IMR-90 (cell line): ENCODE results near the gene AQP1. TPM values are rescaled to one million over a fixed set of nuclear protein-coding genes. Genes with fewer than 3 reads are reported as not detected.

Experiments
- ATAC-seq: fragments of 200-7000 bp; cut with Tn5 transposase; 2 replicates; pipeline ENCODE4 v1.9.1; 2020; ENCODE audit warnings: low read depth, mild to moderate bottlenecking, moderate library complexity
- BruUV-seq: library from RNA; stranded (reverse); fragments of 400-500 nt; replicated peaks from 2 replicates; lab custom pipeline; 2021; lab: Mats Ljungman, UMichigan
- CTCF ChIA-PET: fragments of 300-600 bp; formaldehyde crosslinking; extraction: SDS; loops from one replicate; lab custom pipeline; 2021; ENCODE audit warnings: antibody characterized with exemption; lab: Yijun Ruan, JAX
- POLR2A ChIA-PET: fragments of 300-600 bp; sonication (Branson Sonifier 250); formaldehyde crosslinking; loops from one replicate; lab custom pipeline; 2022; ENCODE audit warnings: antibody characterized with exemption; ENCODE audit not compliant: unreplicated experiment; lab: Charles Lee
- DNase-seq: peaks from one replicate; pipeline ENCODE4 v3.0.0; 2013
- H2AFZ ChIP-seq: replicated peaks from 2 replicates; pipeline ENCODE3; 2013; ENCODE audit warnings: low read length, mild to moderate bottlenecking; ENCODE audit not compliant: poor library complexity
- H2AK5ac ChIP-seq: 2 replicates; pipeline ENCODE4 v1.6.1; 2013; ENCODE audit warnings: low read depth, low read length, inconsistent platforms
- H2AK9ac ChIP-seq: replicated peaks from 2 replicates; pipeline ENCODE3; 2013; ENCODE audit warnings: mild to moderate bottlenecking, low read depth, low read length, moderate library complexity; ENCODE audit not compliant: poor library complexity
- H2BK120ac ChIP-seq: 2 replicates; pipeline ENCODE4 v1.6.1; 2013; ENCODE audit warnings: low read depth, low read length, inconsistent platforms
- H2BK15ac ChIP-seq: 3 replicates; pipeline ENCODE4 v1.6.1; 2013; ENCODE audit warnings: low read depth, low read length, inconsistent platforms
- H2BK20ac ChIP-seq: 2 replicates; pipeline ENCODE4 v1.6.1; 2013; ENCODE audit warnings: low read depth, mild to moderate bottlenecking, inconsistent platforms, low read length, moderate library complexity
- H2BK5ac ChIP-seq: 2 replicates; pipeline ENCODE4 v1.6.1; 2013; ENCODE audit warnings: mild to moderate bottlenecking, low read depth, low read length, inconsistent platforms; ENCODE audit not compliant: poor library complexity, severe bottlenecking
- H3K14ac ChIP-seq: replicated peaks from 2 replicates; pipeline ENCODE4 v1.6.1; 2013; ENCODE audit warnings: low read depth, low read length, inconsistent platforms
- H3K18ac ChIP-seq: 2 replicates; pipeline ENCODE4 v1.6.1; 2013; ENCODE audit warnings: low read depth, low read length, control low read depth
- H3K23ac ChIP-seq: 2 replicates; pipeline ENCODE4 v1.6.1; 2013; ENCODE audit warnings: low read depth, low read length, inconsistent platforms
- H3K27ac ChIP-seq: 2 replicates; pipeline ENCODE4 v1.5.1; 2013; ENCODE audit warnings: mild to moderate bottlenecking, control low read depth, low read length; ENCODE audit not compliant: insufficient read depth
- H3K27me3 ChIP-seq: 2 replicates; pipeline ENCODE4 v1.6.1; 2013; ENCODE audit warnings: low read length; ENCODE audit not compliant: control insufficient read depth, insufficient read depth
- H3K36me3 ChIP-seq: 2 replicates; pipeline ENCODE4 v1.6.1; 2013; ENCODE audit warnings: low read length, mixed read lengths; ENCODE audit not compliant: control insufficient read depth, insufficient read depth
- H3K4ac ChIP-seq: 2 replicates; pipeline ENCODE4 v1.6.1; 2013; ENCODE audit warnings: low read depth, low read length, inconsistent platforms
- H3K4me1 ChIP-seq: 2 replicates; pipeline ENCODE4 v1.6.1; 2013; ENCODE audit warnings: low read length, mixed read lengths; ENCODE audit not compliant: control insufficient read depth, insufficient read depth
- H3K4me2 ChIP-seq: 2 replicates; pipeline ENCODE4 v1.6.1; 2013; ENCODE audit warnings: low read depth, mild to moderate bottlenecking, control low read depth, low read length, moderate library complexity
- H3K4me3 ChIP-seq: 2 replicates; pipeline ENCODE4 v1.5.1; 2013; ENCODE audit warnings: low read depth, mild to moderate bottlenecking, control low read depth, low read length, moderate library complexity; ENCODE audit not compliant: insufficient read depth
- H3K56ac ChIP-seq: 2 replicates; pipeline ENCODE4 v1.6.1; 2013; ENCODE audit warnings: low read length, inconsistent platforms; ENCODE audit not compliant: insufficient read depth; ENCODE audit errors: extremely low read depth
- H3K79me1 ChIP-seq, 2 experiments: 2 replicates each; pipeline ENCODE4 v1.6.1; 2013; ENCODE audit warnings: low read length in 2 of 2, inconsistent platforms in 1 of 2, low read depth in 1 of 2
- H3K9ac ChIP-seq: 2 replicates; pipeline ENCODE4 v1.6.1; 2013; ENCODE audit warnings: low read depth, low read length, control low read depth
- H3K9me1 ChIP-seq: 2 replicates; pipeline ENCODE4 v1.6.1; 2013; ENCODE audit warnings: low read length, inconsistent platforms; ENCODE audit not compliant: insufficient read depth
- H3K9me3 ChIP-seq: 2 replicates; pipeline ENCODE4 v1.6.1; 2013; ENCODE audit warnings: low read length; ENCODE audit not compliant: control insufficient read depth, insufficient read depth
- H4K20me1 ChIP-seq: 2 replicates; pipeline ENCODE4 v1.6.1; 2013; ENCODE audit warnings: low read length, inconsistent platforms; ENCODE audit not compliant: insufficient read depth
- H4K5ac ChIP-seq: 2 replicates; pipeline ENCODE4 v1.6.1; 2013; ENCODE audit warnings: mild to moderate bottlenecking, low read depth, low read length, control low read depth
- H4K8ac ChIP-seq, 2 experiments: 2 replicates each; pipeline ENCODE4 v1.6.1; 2013; ENCODE audit warnings: low read depth in 2 of 2, low read length in 2 of 2, control low read depth in 1 of 2, inconsistent platforms in 1 of 2
- H4K91ac ChIP-seq: 2 replicates; pipeline ENCODE4 v1.6.1; 2013; ENCODE audit warnings: low read depth, low read length, inconsistent platforms; ENCODE audit not compliant: insufficient read depth
- BHLHE40 ChIP-seq: fragments of 150-350 bp; IDR thresholded peaks from 2 replicates; pipeline ENCODE4 v1.6.1; 2016; ENCODE audit warnings: mild to moderate bottlenecking, low read depth, low read length
- FOS ChIP-seq: fragments of 150-350 bp; IDR thresholded peaks from 2 replicates; pipeline ENCODE4 v1.6.1; 2016; ENCODE audit warnings: low read depth, low read length
- RAD21 ChIP-seq: IDR thresholded peaks from 2 replicates; pipeline ENCODE4 v1.6.1; 2012; ENCODE audit warnings: low read length, improper control_type of control experiment
- RFX5 ChIP-seq: IDR thresholded peaks from 2 replicates; pipeline ENCODE4 v1.8.0; 2012; ENCODE audit warnings: low read depth, mild to moderate bottlenecking, low read length, moderate library complexity
- WGBS, 2 experiments: methylation state at CpG; one replicate each; pipeline versions ENCODE4 v1.1.5 to v1.1.7; 2013; ENCODE audit warnings: missing lambda C conversion rate in 2 of 2; ENCODE audit not compliant: insufficient read length in 1 of 2; ENCODE audit errors: extremely low coverage in 2 of 2; 5-methylcytosine and 5-hydroxymethylcytosine counted together
- dilution Hi-C: fragments of 300-500 bp; cut with HindIII; formaldehyde crosslinking; loops from one replicate; pipeline ENCODE4 v1.14.3; 2018; ENCODE audit warnings: low sequenced_read_pairs; ENCODE audit not compliant: unreplicated experiment
- in situ Hi-C: fragments of 300-500 bp; cut with MboI; formaldehyde crosslinking; loops from 3 replicates; pipeline ENCODE4 v1.14.3; 2019; ENCODE audit warnings: low sequenced_read_pairs, inconsistent platforms, mixed read lengths
- intact Hi-C: fragments of 100-400 bp; cut with micrococcal nuclease; formaldehyde crosslinking; loops from 2 replicates; pipeline ENCODE4 v1.10.0; 2022
- polyA plus RNA-seq, 3 experiments: library from polyadenylated mRNA; depleted of rRNA; stranded (reverse); fragments of >200 nt; gene quantifications; 2 replicates each; pipeline ENCODE4 v1.2.3, GENCODE V29; 2012; ENCODE audit warnings: low replicate concordance in 1 of 3
- total RNA-seq: library from RNA; depleted of rRNA; stranded (reverse); fragments of >200 nt; gene quantifications from 2 replicates; pipeline ENCODE4 v1.2.3, GENCODE V29; 2012
- TF ChIP-seq, protein P1 (sequence below): fragments of 150-350 bp; IDR thresholded peaks from 2 replicates; pipeline ENCODE4 v1.6.1; 2016; ENCODE audit warnings: low read depth, mild to moderate bottlenecking, low read length, moderate library complexity, borderline replicate concordance
- TF ChIP-seq, protein P2 (sequence below): fragments of 150-350 bp; IDR thresholded peaks from 2 replicates; pipeline ENCODE4 v1.6.1; 2017; ENCODE audit warnings: mild to moderate bottlenecking, antibody characterized with exemption, low read length, low read depth

The AQP1 gene
- total and polyA plus RNA-seq, 2 of the 4 experiments (the other 2 are of a cell fraction), result 0.18 to 0.39 TPM

DNA sequence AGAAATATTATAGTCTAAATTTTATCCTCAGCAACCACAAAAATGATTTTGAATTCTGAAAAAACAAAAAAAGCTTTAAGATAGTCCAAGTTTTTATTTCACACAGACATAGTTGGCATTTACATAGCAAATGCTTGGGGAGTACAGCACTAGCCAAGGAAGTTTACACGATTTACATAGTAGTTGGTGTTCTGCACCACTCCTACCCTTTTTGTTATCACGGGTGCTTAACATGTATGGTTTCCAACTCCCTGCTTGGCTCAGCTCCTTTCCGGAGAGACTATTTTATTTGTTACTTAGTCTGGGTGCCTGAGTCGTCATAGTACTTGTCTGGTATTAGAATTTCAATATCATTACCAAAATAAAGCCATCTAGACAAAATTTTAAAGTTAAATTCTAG, 43.3 kb downstream of the AQP1 start:
- no TSS peak for BruUV-seq
- peaks cover 3% of the 10 kb centered on the region; the same call in 1 of the 2 replicates for H3K9me3 ChIP-seq
- in situ Hi-C loops, result no loop called here

More for the DNA sequence above, 43.3 kb downstream of the AQP1 start:
- Histone ChIP-seq H3K18ac (no peak overlapping the region), H2AFZ (no peak overlapping the region), H2BK120ac (no peak overlapping the region), H3K27me3 (peaks cover 13% of the 10 kb centered on the region), H3K14ac (no peak overlapping the region), H3K4ac (no peak overlapping the region), H2BK20ac (no peak overlapping the region), H3K56ac (no peak overlapping the region), H4K91ac (no peak overlapping the region), H3K79me1 (no peaks in the 10 kb centered on the region), H2BK15ac (no peak overlapping the region), H3K4me2 (no peak overlapping the region), H3K27ac (no peak overlapping the region), H3K36me3 (no peaks in the 10 kb centered on the region), H2BK5ac (no peak overlapping the region), H2AK9ac (no peak overlapping the region), H4K8ac (no peak overlapping the region), H3K4me3 (no peak overlapping the region), H4K5ac (no peak overlapping the region), H3K9ac (no peak overlapping the region), H4K20me1 (no peaks in the 10 kb centered on the region), H3K9me1 (no peaks in the 10 kb centered on the region), H3K23ac (no peak overlapping the region), H3K4me1 (no peaks in the 10 kb centered on the region), H2AK5ac (no peak overlapping the region)
- DNase-seq, result no peak
- intact Hi-C loops (no loop called here), dilution Hi-C loops (no loop called here)
- ChIA-PET POLR2A (no interaction called here), CTCF (interaction anchor here (1.1 kb wide), 1 partner anchor 16 kb away, joined by 3 read pairs; no protein-coding TSS in a partner anchor)
- WGBS, 2 experiments, result no CpG with 5 or more reads among the region's 4 CpGs
- TF ChIP-seq BHLHE40 (no peak), FOS (no peak), RFX5 (no peak), RAD21 (no peak)
- TF ChIP-seq, protein P1, sequence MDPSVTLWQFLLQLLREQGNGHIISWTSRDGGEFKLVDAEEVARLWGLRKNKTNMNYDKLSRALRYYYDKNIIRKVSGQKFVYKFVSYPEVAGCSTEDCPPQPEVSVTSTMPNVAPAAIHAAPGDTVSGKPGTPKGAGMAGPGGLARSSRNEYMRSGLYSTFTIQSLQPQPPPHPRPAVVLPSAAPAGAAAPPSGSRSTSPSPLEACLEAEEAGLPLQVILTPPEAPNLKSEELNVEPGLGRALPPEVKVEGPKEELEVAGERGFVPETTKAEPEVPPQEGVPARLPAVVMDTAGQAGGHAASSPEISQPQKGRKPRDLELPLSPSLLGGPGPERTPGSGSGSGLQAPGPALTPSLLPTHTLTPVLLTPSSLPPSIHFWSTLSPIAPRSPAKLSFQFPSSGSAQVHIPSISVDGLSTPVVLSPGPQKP, result no peak
- TF ChIP-seq, protein P2, sequence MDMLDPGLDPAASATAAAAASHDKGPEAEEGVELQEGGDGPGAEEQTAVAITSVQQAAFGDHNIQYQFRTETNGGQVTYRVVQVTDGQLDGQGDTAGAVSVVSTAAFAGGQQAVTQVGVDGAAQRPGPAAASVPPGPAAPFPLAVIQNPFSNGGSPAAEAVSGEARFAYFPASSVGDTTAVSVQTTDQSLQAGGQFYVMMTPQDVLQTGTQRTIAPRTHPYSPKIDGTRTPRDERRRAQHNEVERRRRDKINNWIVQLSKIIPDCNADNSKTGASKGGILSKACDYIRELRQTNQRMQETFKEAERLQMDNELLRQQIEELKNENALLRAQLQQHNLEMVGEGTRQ, result no peak
- ATAC-seq, result no peak
